Liver (tissue), 9 donors: Measurements from ENCODE around the gene EBF3. TPM values are rescaled to one million over a fixed set of nuclear protein-coding genes. Genes with fewer than 3 reads are reported as not detected.

Experiments used
- DNase-seq: peaks from one replicate; pipeline ENCODE4 v3.0.0-alpha.2; 2017; ENCODE audit warnings: low spot score
- H3K27ac ChIP-seq, 2 donors: one replicate each; pipeline ENCODE4 v1.7.0; 2013; ENCODE audit warnings: inconsistent platforms in 2 of 2, low read length in 2 of 2, control low read depth in 1 of 2, low read depth in 1 of 2, mild to moderate bottlenecking in 1 of 2
- H3K27me3 ChIP-seq, 4 donors: one replicate each; pipeline versions ENCODE4 v1.6.1 to v1.7.0; 2013; ENCODE audit warnings: low read length in 3 of 4, inconsistent platforms in 1 of 4, mild to moderate bottlenecking in 1 of 4, moderate library complexity in 1 of 4; ENCODE audit not compliant: control insufficient read depth in 4 of 4, insufficient read depth in 4 of 4
- H3K36me3 ChIP-seq, 4 donors: one replicate each; pipeline versions ENCODE4 v1.6.1 to v1.7.0; 2013; ENCODE audit warnings: low read length in 3 of 4, mild to moderate bottlenecking in 3 of 4, low read depth in 1 of 4, moderate library complexity in 1 of 4; ENCODE audit not compliant: control insufficient read depth in 4 of 4, insufficient read depth in 3 of 4
- H3K4me1 ChIP-seq, 4 donors: one replicate each; pipeline versions ENCODE4 v1.6.1 to v1.7.0; 2013; ENCODE audit warnings: low read length in 3 of 4, mild to moderate bottlenecking in 3 of 4, moderate library complexity in 1 of 4; ENCODE audit not compliant: control insufficient read depth in 4 of 4, insufficient read depth in 4 of 4
- H3K4me3 ChIP-seq, 3 donors: one replicate each; pipeline versions ENCODE4 v1.6.1 to v1.7.0; 2013; ENCODE audit warnings: low read length in 3 of 3, control low read depth in 1 of 3, low read depth in 1 of 3, mild to moderate bottlenecking in 1 of 3
- H3K9ac ChIP-seq, 2 donors: one replicate each; pipeline ENCODE4 v1.7.0; 2013; ENCODE audit warnings: low read length in 2 of 2, mild to moderate bottlenecking in 2 of 2, moderate library complexity in 2 of 2, control low read depth in 1 of 2, low read depth in 1 of 2
- H3K9me3 ChIP-seq, 4 donors: one replicate each; pipeline versions ENCODE4 v1.6.1 to v1.7.0; 2013; ENCODE audit warnings: low read length in 3 of 4; ENCODE audit not compliant: control insufficient read depth in 4 of 4
- FOXA1 ChIP-seq: IDR thresholded peaks from 2 replicates; pipeline ENCODE4 v1.6.1; 2016; ENCODE audit warnings: antibody characterized with exemption
- FOXA2 ChIP-seq: IDR thresholded peaks from 2 replicates; pipeline ENCODE4 v1.6.1; 2016; ENCODE audit warnings: antibody characterized with exemption
- GABPA ChIP-seq, 2 donors: IDR thresholded peaks in 1 of 2; conservative IDR thresholded peaks in 1 of 2; 2 replicates each; pipeline ENCODE4 v1.6.1; 2016; ENCODE audit warnings: antibody characterized with exemption in 2 of 2, mild to moderate bottlenecking in 1 of 2, moderate library complexity in 1 of 2
- HNF4A ChIP-seq, 2 donors: conservative IDR thresholded peaks; 2 replicates each; pipeline ENCODE4 v1.6.1; 2016; ENCODE audit warnings: antibody characterized with exemption in 2 of 2, mild to moderate bottlenecking in 2 of 2
- HNF4G ChIP-seq: IDR thresholded peaks from 2 replicates; pipeline ENCODE4 v1.6.1; 2016; ENCODE audit warnings: antibody characterized with exemption
- JUND ChIP-seq, 2 donors: IDR thresholded peaks; 2 replicates each; pipeline ENCODE4 v1.6.1; 2016; ENCODE audit warnings: antibody characterized with exemption in 2 of 2
- NR2F2 ChIP-seq: IDR thresholded peaks from 2 replicates; pipeline ENCODE4 v1.6.1; 2016; ENCODE audit warnings: antibody characterized with exemption
- RAD21 ChIP-seq, 2 donors: IDR thresholded peaks; 2 replicates each; pipeline ENCODE4 v1.6.1; 2016; ENCODE audit warnings: antibody characterized with exemption in 2 of 2, mild to moderate bottlenecking in 2 of 2
- REST ChIP-seq: IDR thresholded peaks from 2 replicates; pipeline ENCODE4 v1.6.1; 2016; ENCODE audit warnings: antibody characterized with exemption, mild to moderate bottlenecking
- RXRA ChIP-seq, 2 donors: IDR thresholded peaks; 2 replicates each; pipeline ENCODE4 v1.6.1; 2017 to 2018; ENCODE audit warnings: antibody characterized with exemption in 2 of 2, mild to moderate bottlenecking in 1 of 2
- SP1 ChIP-seq: IDR thresholded peaks from 2 replicates; pipeline ENCODE4 v1.6.1; 2018; ENCODE audit warnings: antibody characterized with exemption, mild to moderate bottlenecking
- TAF1 ChIP-seq: conservative IDR thresholded peaks from 2 replicates; pipeline ENCODE4 v1.6.1; 2016; ENCODE audit warnings: antibody characterized with exemption, mild to moderate bottlenecking
- YY1 ChIP-seq: IDR thresholded peaks from 2 replicates; pipeline ENCODE4 v1.6.1; 2016; ENCODE audit warnings: antibody characterized with exemption, mild to moderate bottlenecking
- WGBS: extraction: QIAGEN DNeasy Blood & Tissue Kit; methylation state at CpG from one replicate; pipeline ENCODE4 v1.1.7; 2013; 5-methylcytosine and 5-hydroxymethylcytosine counted together
- polyA plus RNA-seq, 2 donors: library from polyadenylated mRNA; stranded (reverse) in 1 of 2; unstranded in 1 of 2; fragments of 200-250 nt in 1 of 2; fragments of >200 nt in 1 of 2; fragmentation: Nextera tagmentation in 1 of 2; extraction: Ambion mirVana in 1 of 2; gene quantifications; one replicate each; pipeline versions ENCODE4 v1.2.1 to v1.2.3, GENCODE V29; 2013 to 2015
- total RNA-seq, 2 donors: library from RNA; depleted of rRNA; stranded (reverse); fragments of >200 nt; gene quantifications; one replicate each; pipeline ENCODE4 v1.2.3, GENCODE V29; 2014
- TF ChIP-seq, protein P1 (sequence below): IDR thresholded peaks from 2 replicates; pipeline ENCODE4 v1.6.1; 2016; ENCODE audit warnings: antibody characterized with exemption
- TF ChIP-seq, protein P2 (sequence below): IDR thresholded peaks from 2 replicates; pipeline ENCODE4 v1.6.1; 2016; ENCODE audit warnings: antibody characterized with exemption
- TF ChIP-seq, protein P3 (sequence below): fragments of 150-350 bp; IDR thresholded peaks from 2 replicates; pipeline ENCODE4 v1.5.1; 2017; ENCODE audit warnings: improper control_type of control experiment, low read depth, low read length; ENCODE audit not compliant: missing input control
- TF ChIP-seq, protein P4 (sequence below): IDR thresholded peaks from 2 replicates; pipeline ENCODE4 v1.6.1; 2016; ENCODE audit warnings: antibody characterized with exemption
- donor health status: healthy.
- donor health status: healthy.
- donor health status: healthy.
- donor health status: healthy.
- donor health status: healthy.

Gene EBF3
- total and polyA plus RNA-seq, 4 donors: 0.02 to 0.08 TPM; not detected in 2

- no peak overlapping the region for H3K4me3 ChIP-seq
- H3K27ac ChIP-seq: no peak overlapping the region
- H3K4me1 ChIP-seq: peaks cover 0 to 5% (median 0%) of the 10 kb centered on the region in 4 donors
- no peaks in the 10 kb centered on the region for H3K27me3 ChIP-seq
- no peaks in the 10 kb centered on the region for H3K36me3 ChIP-seq
- no peak overlapping the region for H3K9ac ChIP-seq
- no peak for DNase-seq
- H3K9me3 ChIP-seq: peaks cover 0 to 2% (median 0%) of the 10 kb centered on the region in 4 donors
- WGBS: 48% methylated on average over 6 of the region's 6 CpGs
- TF ChIP-seq, protein P1, sequence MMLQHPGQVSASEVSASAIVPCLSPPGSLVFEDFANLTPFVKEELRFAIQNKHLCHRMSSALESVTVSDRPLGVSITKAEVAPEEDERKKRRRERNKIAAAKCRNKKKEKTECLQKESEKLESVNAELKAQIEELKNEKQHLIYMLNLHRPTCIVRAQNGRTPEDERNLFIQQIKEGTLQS: peak; percentile 63
- TF ChIP-seq FOXA2 (no peak), TAF1 (no peak), RXRA (IDR thresholded peaks at IDR 0.05) (peak; percentile 49 to 60), JUND (IDR thresholded peaks at IDR 0.05) (peak in 1 of 2 donors; percentile 12), FOXA1 (no peak), HNF4A (conservative IDR thresholded peaks at IDR 0.05) (peak; percentile 92), RAD21 (IDR thresholded peaks at IDR 0.05) (peak; percentile 35 to 51), SP1 (peak; percentile 75), GABPA (IDR thresholded peaks at IDR 0.05 in 1 of 2, conservative IDR thresholded peaks at IDR 0.05 in 1 of 2) (no peak), HNF4G (peak; percentile 72), YY1 (peak; percentile 39)
- TF ChIP-seq, protein P2, sequence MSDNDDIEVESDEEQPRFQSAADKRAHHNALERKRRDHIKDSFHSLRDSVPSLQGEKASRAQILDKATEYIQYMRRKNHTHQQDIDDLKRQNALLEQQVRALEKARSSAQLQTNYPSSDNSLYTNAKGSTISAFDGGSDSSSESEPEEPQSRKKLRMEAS: peak; percentile 26
These were observed 170.6 kb downstream of the EBF3 start for GRCh38 chr10:129793479-129793878.

GRCh38 chr10:129792864-129793263 is 171.2 kb downstream of the EBF3 start:
- Histone ChIP-seq H3K36me3 (no peaks in the 10 kb centered on the region), H3K9me3 (peaks cover 0 to 2% (median 0%) of the 10 kb centered on the region in 4 donors), H3K4me1 (peaks cover 0 to 5% (median 0%) of the 10 kb centered on the region in 4 donors), H3K27ac (no peak overlapping the region), H3K9ac (no peak overlapping the region), H3K27me3 (no peaks in the 10 kb centered on the region), H3K4me3 (no peak overlapping the region)
- WGBS: 98% methylated on average over 10 of the region's 10 CpGs
- TF ChIP-seq, protein P3, sequence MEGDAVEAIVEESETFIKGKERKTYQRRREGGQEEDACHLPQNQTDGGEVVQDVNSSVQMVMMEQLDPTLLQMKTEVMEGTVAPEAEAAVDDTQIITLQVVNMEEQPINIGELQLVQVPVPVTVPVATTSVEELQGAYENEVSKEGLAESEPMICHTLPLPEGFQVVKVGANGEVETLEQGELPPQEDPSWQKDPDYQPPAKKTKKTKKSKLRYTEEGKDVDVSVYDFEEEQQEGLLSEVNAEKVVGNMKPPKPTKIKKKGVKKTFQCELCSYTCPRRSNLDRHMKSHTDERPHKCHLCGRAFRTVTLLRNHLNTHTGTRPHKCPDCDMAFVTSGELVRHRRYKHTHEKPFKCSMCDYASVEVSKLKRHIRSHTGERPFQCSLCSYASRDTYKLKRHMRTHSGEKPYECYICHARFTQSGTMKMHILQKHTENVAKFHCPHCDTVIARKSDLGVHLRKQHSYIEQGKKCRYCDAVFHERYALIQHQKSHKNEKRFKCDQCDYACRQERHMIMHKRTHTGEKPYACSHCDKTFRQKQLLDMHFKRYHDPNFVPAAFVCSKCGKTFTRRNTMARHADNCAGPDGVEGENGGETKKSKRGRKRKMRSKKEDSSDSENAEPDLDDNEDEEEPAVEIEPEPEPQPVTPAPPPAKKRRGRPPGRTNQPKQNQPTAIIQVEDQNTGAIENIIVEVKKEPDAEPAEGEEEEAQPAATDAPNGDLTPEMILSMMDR: no peak
- TF ChIP-seq YY1 (no peak), RAD21 (IDR thresholded peaks at IDR 0.05) (no peak), FOXA2 (no peak), SP1 (no peak), FOXA1 (no peak), REST (no peak), NR2F2 (no peak), JUND (IDR thresholded peaks at IDR 0.05) (no peak), TAF1 (no peak)
- TF ChIP-seq, protein P1: no peak
- TF ChIP-seq, protein P4, sequence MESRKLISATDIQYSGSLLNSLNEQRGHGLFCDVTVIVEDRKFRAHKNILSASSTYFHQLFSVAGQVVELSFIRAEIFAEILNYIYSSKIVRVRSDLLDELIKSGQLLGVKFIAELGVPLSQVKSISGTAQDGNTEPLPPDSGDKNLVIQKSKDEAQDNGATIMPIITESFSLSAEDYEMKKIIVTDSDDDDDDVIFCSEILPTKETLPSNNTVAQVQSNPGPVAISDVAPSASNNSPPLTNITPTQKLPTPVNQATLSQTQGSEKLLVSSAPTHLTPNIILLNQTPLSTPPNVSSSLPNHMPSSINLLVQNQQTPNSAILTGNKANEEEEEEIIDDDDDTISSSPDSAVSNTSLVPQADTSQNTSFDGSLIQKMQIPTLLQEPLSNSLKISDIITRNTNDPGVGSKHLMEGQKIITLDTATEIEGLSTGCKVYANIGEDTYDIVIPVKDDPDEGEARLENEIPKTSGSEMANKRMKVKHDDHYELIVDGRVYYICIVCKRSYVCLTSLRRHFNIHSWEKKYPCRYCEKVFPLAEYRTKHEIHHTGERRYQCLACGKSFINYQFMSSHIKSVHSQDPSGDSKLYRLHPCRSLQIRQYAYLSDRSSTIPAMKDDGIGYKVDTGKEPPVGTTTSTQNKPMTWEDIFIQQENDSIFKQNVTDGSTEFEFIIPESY: no peak
- TF ChIP-seq, protein P2: no peak
- no peak for DNase-seq
